IMR-90 (cell line): ENCODE measurements around the gene COL4A3. TPM values are rescaled to one million over a fixed set of nuclear protein-coding genes. Genes with fewer than 3 reads are reported as not detected.

Source experiments
- ATAC-seq: fragments of 200-7000 bp; cut with Tn5 transposase; 2 replicates; pipeline ENCODE4 v1.9.1; 2020; ENCODE audit warnings: low read depth, mild to moderate bottlenecking, moderate library complexity
- BruUV-seq: library from RNA; stranded (reverse); fragments of 400-500 nt; replicated peaks from 2 replicates; lab custom pipeline; 2021; lab: Mats Ljungman, UMichigan
- CTCF ChIA-PET: fragments of 300-600 bp; formaldehyde crosslinking; extraction: SDS; loops from one replicate; lab custom pipeline; 2021; ENCODE audit warnings: antibody characterized with exemption; lab: Yijun Ruan, JAX
- POLR2A ChIA-PET: fragments of 300-600 bp; sonication (Branson Sonifier 250); formaldehyde crosslinking; loops from one replicate; lab custom pipeline; 2022; ENCODE audit warnings: antibody characterized with exemption; ENCODE audit not compliant: unreplicated experiment; lab: Charles Lee
- DNase-seq: peaks from one replicate; pipeline ENCODE4 v3.0.0; 2013
- H2AFZ ChIP-seq: replicated peaks from 2 replicates; pipeline ENCODE3; 2013; ENCODE audit warnings: low read length, mild to moderate bottlenecking; ENCODE audit not compliant: poor library complexity
- H2AK5ac ChIP-seq: 2 replicates; pipeline ENCODE4 v1.6.1; 2013; ENCODE audit warnings: low read depth, low read length, inconsistent platforms
- H2AK9ac ChIP-seq: replicated peaks from 2 replicates; pipeline ENCODE3; 2013; ENCODE audit warnings: mild to moderate bottlenecking, low read depth, low read length, moderate library complexity; ENCODE audit not compliant: poor library complexity
- H2BK120ac ChIP-seq: 2 replicates; pipeline ENCODE4 v1.6.1; 2013; ENCODE audit warnings: low read depth, low read length, inconsistent platforms
- H2BK15ac ChIP-seq: 3 replicates; pipeline ENCODE4 v1.6.1; 2013; ENCODE audit warnings: low read depth, low read length, inconsistent platforms
- H2BK20ac ChIP-seq: 2 replicates; pipeline ENCODE4 v1.6.1; 2013; ENCODE audit warnings: low read depth, mild to moderate bottlenecking, inconsistent platforms, low read length, moderate library complexity
- H2BK5ac ChIP-seq: 2 replicates; pipeline ENCODE4 v1.6.1; 2013; ENCODE audit warnings: mild to moderate bottlenecking, low read depth, low read length, inconsistent platforms; ENCODE audit not compliant: poor library complexity, severe bottlenecking
- H3K14ac ChIP-seq: replicated peaks from 2 replicates; pipeline ENCODE4 v1.6.1; 2013; ENCODE audit warnings: low read depth, low read length, inconsistent platforms
- H3K18ac ChIP-seq: 2 replicates; pipeline ENCODE4 v1.6.1; 2013; ENCODE audit warnings: low read depth, low read length, control low read depth
- H3K23ac ChIP-seq: 2 replicates; pipeline ENCODE4 v1.6.1; 2013; ENCODE audit warnings: low read depth, low read length, inconsistent platforms
- H3K27ac ChIP-seq: 2 replicates; pipeline ENCODE4 v1.5.1; 2013; ENCODE audit warnings: mild to moderate bottlenecking, control low read depth, low read length; ENCODE audit not compliant: insufficient read depth
- H3K27me3 ChIP-seq: 2 replicates; pipeline ENCODE4 v1.6.1; 2013; ENCODE audit warnings: low read length; ENCODE audit not compliant: control insufficient read depth, insufficient read depth
- H3K36me3 ChIP-seq: 2 replicates; pipeline ENCODE4 v1.6.1; 2013; ENCODE audit warnings: low read length, mixed read lengths; ENCODE audit not compliant: control insufficient read depth, insufficient read depth
- H3K4ac ChIP-seq: 2 replicates; pipeline ENCODE4 v1.6.1; 2013; ENCODE audit warnings: low read depth, low read length, inconsistent platforms
- H3K4me1 ChIP-seq: 2 replicates; pipeline ENCODE4 v1.6.1; 2013; ENCODE audit warnings: low read length, mixed read lengths; ENCODE audit not compliant: control insufficient read depth, insufficient read depth
- H3K4me2 ChIP-seq: 2 replicates; pipeline ENCODE4 v1.6.1; 2013; ENCODE audit warnings: low read depth, mild to moderate bottlenecking, control low read depth, low read length, moderate library complexity
- H3K4me3 ChIP-seq: 2 replicates; pipeline ENCODE4 v1.5.1; 2013; ENCODE audit warnings: low read depth, mild to moderate bottlenecking, control low read depth, low read length, moderate library complexity; ENCODE audit not compliant: insufficient read depth
- H3K56ac ChIP-seq: 2 replicates; pipeline ENCODE4 v1.6.1; 2013; ENCODE audit warnings: low read length, inconsistent platforms; ENCODE audit not compliant: insufficient read depth; ENCODE audit errors: extremely low read depth
- H3K79me1 ChIP-seq, 2 experiments: 2 replicates each; pipeline ENCODE4 v1.6.1; 2013; ENCODE audit warnings: low read length in 2 of 2, inconsistent platforms in 1 of 2, low read depth in 1 of 2
- H3K9ac ChIP-seq: 2 replicates; pipeline ENCODE4 v1.6.1; 2013; ENCODE audit warnings: low read depth, low read length, control low read depth
- H3K9me1 ChIP-seq: 2 replicates; pipeline ENCODE4 v1.6.1; 2013; ENCODE audit warnings: low read length, inconsistent platforms; ENCODE audit not compliant: insufficient read depth
- H3K9me3 ChIP-seq: 2 replicates; pipeline ENCODE4 v1.6.1; 2013; ENCODE audit warnings: low read length; ENCODE audit not compliant: control insufficient read depth, insufficient read depth
- H4K20me1 ChIP-seq: 2 replicates; pipeline ENCODE4 v1.6.1; 2013; ENCODE audit warnings: low read length, inconsistent platforms; ENCODE audit not compliant: insufficient read depth
- H4K5ac ChIP-seq: 2 replicates; pipeline ENCODE4 v1.6.1; 2013; ENCODE audit warnings: mild to moderate bottlenecking, low read depth, low read length, control low read depth
- H4K8ac ChIP-seq, 2 experiments: 2 replicates each; pipeline ENCODE4 v1.6.1; 2013; ENCODE audit warnings: low read depth in 2 of 2, low read length in 2 of 2, control low read depth in 1 of 2, inconsistent platforms in 1 of 2
- H4K91ac ChIP-seq: 2 replicates; pipeline ENCODE4 v1.6.1; 2013; ENCODE audit warnings: low read depth, low read length, inconsistent platforms; ENCODE audit not compliant: insufficient read depth
- BHLHE40 ChIP-seq: fragments of 150-350 bp; IDR thresholded peaks from 2 replicates; pipeline ENCODE4 v1.6.1; 2016; ENCODE audit warnings: mild to moderate bottlenecking, low read depth, low read length
- MAZ ChIP-seq: IDR thresholded peaks from 2 replicates; pipeline ENCODE4 v1.6.1; 2012; ENCODE audit warnings: low read depth, mild to moderate bottlenecking, low read length, improper control_type of control experiment, moderate library complexity, borderline replicate concordance
- RCOR1 ChIP-seq: IDR thresholded peaks from 2 replicates; pipeline ENCODE4 v1.6.1; 2012; ENCODE audit warnings: mild to moderate bottlenecking, low read length, improper control_type of control experiment; ENCODE audit not compliant: insufficient replicate concordance
- WGBS, 2 experiments: methylation state at CpG; one replicate each; pipeline versions ENCODE4 v1.1.5 to v1.1.7; 2013; ENCODE audit warnings: missing lambda C conversion rate in 2 of 2; ENCODE audit not compliant: insufficient read length in 1 of 2; ENCODE audit errors: extremely low coverage in 2 of 2; 5-methylcytosine and 5-hydroxymethylcytosine counted together
- dilution Hi-C: fragments of 300-500 bp; cut with HindIII; formaldehyde crosslinking; loops from one replicate; pipeline ENCODE4 v1.14.3; 2018; ENCODE audit warnings: low sequenced_read_pairs; ENCODE audit not compliant: unreplicated experiment
- in situ Hi-C: fragments of 300-500 bp; cut with MboI; formaldehyde crosslinking; loops from 3 replicates; pipeline ENCODE4 v1.14.3; 2019; ENCODE audit warnings: low sequenced_read_pairs, inconsistent platforms, mixed read lengths
- intact Hi-C: fragments of 100-400 bp; cut with micrococcal nuclease; formaldehyde crosslinking; loops from 2 replicates; pipeline ENCODE4 v1.10.0; 2022
- polyA plus RNA-seq, 3 experiments: library from polyadenylated mRNA; depleted of rRNA; stranded (reverse); fragments of >200 nt; gene quantifications; 2 replicates each; pipeline ENCODE4 v1.2.3, GENCODE V29; 2012; ENCODE audit warnings: low replicate concordance in 1 of 3
- total RNA-seq: library from RNA; depleted of rRNA; stranded (reverse); fragments of >200 nt; gene quantifications from 2 replicates; pipeline ENCODE4 v1.2.3, GENCODE V29; 2012

The COL4A3 gene
- total and polyA plus RNA-seq, 2 of the 4 experiments (the other 2 are of a cell fraction) = not detected

DNA sequence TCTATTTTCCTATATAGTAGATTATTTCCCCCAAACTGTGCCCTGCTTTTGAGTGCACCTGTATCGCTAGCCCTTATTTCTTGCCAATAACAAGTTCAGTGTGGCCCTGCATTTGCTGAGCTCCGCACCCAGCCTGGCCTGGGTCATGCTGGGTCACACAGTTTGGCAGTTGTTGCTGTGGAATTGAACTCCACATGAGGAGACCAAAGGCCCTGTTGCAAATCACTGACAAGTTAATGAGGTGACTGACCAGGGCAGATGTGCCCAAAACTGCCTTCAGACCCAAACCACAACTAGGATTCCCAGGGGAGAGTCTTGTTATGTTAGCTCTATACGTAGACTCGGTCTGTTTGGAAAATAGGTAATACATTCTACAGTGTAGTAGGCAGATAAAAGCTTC lies 31.4 kb upstream of the COL4A3 start:
- TF ChIP-seq RCOR1 (no peak), BHLHE40 (no peak), MAZ (no peak)
- no peaks in the 10 kb centered on the region for H3K79me1 ChIP-seq
- ChIA-PET CTCF (interaction anchor here (0.5 to 2.5 kb wide), 3 partner anchors 105 to 1043 kb away, joined by 4 to 10 read pairs (median 4); no protein-coding TSS in a partner anchor), POLR2A (no interaction called here)
- peaks cover 38% of the 10 kb centered on the region for H3K27me3 ChIP-seq
- no peak overlapping the region for H3K14ac ChIP-seq
- H3K4ac ChIP-seq = no peak overlapping the region
- no peaks in the 10 kb centered on the region for H3K9me1 ChIP-seq
- H3K9ac ChIP-seq = no peak overlapping the region
- no peaks in the 10 kb centered on the region for H3K36me3 ChIP-seq
- no peak overlapping the region for H3K18ac ChIP-seq
- no peaks in the 10 kb centered on the region for H4K20me1 ChIP-seq
- no peak overlapping the region for H2BK15ac ChIP-seq
- dilution Hi-C loops (no loop called here), intact Hi-C loops (loop anchor here (10.0 kb wide), 1 partner anchor 272 kb away; no protein-coding TSS in a partner anchor), in situ Hi-C loops (loop anchor here (5.0 to 10.0 kb wide), 2 partner anchors 109 to 632 kb away; no protein-coding TSS in a partner anchor)
- WGBS, 2 experiments = no CpG with 5 or more reads among the region's 4 CpGs
- H2AK9ac ChIP-seq = no peak overlapping the region
- H2BK20ac ChIP-seq = no peak overlapping the region
- no peak overlapping the region for H2BK120ac ChIP-seq
- no peak overlapping the region for H4K5ac ChIP-seq
- H3K56ac ChIP-seq = no peak overlapping the region
- no TSS peak for BruUV-seq
- no peak overlapping the region for H2AFZ ChIP-seq
- DNase-seq (no peak), ATAC-seq (no peak)
- no peak overlapping the region for H4K91ac ChIP-seq
- H3K4me1 ChIP-seq = no peaks in the 10 kb centered on the region
- H3K4me3 ChIP-seq = no peak overlapping the region
- H3K4me2 ChIP-seq = no peak overlapping the region
- no peak overlapping the region for H4K8ac ChIP-seq
- H3K27ac ChIP-seq = no peak overlapping the region
- no peaks in the 10 kb centered on the region for H3K9me3 ChIP-seq
- no peak overlapping the region for H2AK5ac ChIP-seq
- H3K23ac ChIP-seq = no peak overlapping the region
- no peak overlapping the region for H2BK5ac ChIP-seq
